Mucosa of descending colon (tissue), 3 donors: Measurements from ENCODE around the gene MLLT10. TPM values are rescaled to one million over a fixed set of nuclear protein-coding genes. Genes with fewer than 3 reads are reported as not detected.

ENCODE experiments used
- ATAC-seq: fragments of 200-7000 bp; cut with Tn5 transposase; one replicate; pipeline ENCODE4 v1.9.1; 2020; ENCODE audit warnings: mild to moderate bottlenecking, moderate library complexity
- DNase-seq, 3 donors: peaks; one replicate each; pipeline ENCODE4 v3.0.0-alpha.2; 2020
- H3K36me3 ChIP-seq: fragments of 200-600 bp; one replicate; pipeline ENCODE4 v1.8.0; 2021; ENCODE audit warnings: low read depth, mild to moderate bottlenecking
- H3K4me1 ChIP-seq: fragments of 200-600 bp; one replicate; pipeline ENCODE4 v1.8.0; 2021; ENCODE audit warnings: low read depth, mild to moderate bottlenecking
- H3K4me3 ChIP-seq: fragments of 200-600 bp; one replicate; pipeline ENCODE4 v1.8.0; 2021; ENCODE audit warnings: mild to moderate bottlenecking
- H3K9me3 ChIP-seq: fragments of 200-600 bp; one replicate; pipeline ENCODE4 v1.8.0; 2021; ENCODE audit warnings: mild to moderate bottlenecking
- intact Hi-C, 2 donors: fragments of 100-400 bp; cut with DNase I in 1 of 2; cut with micrococcal nuclease in 1 of 2; formaldehyde crosslinking; loops; one replicate each; pipeline versions ENCODE4 v1.11.0 to v1.11.1; 2022; cut with DNase I, micrococcal nuclease
- total RNA-seq, 3 donors: library from RNA; stranded (reverse); fragmentation: NEBNext Ultra II Directional in 2 of 3; extraction: Animal tissue kit (Norgen Biotek cat#: 25700) in 2 of 3; gene quantifications; one replicate each; pipeline versions ENCODE4 v1.2.1 to v1.2.4, GENCODE V29; 2021 to 2023
- TF ChIP-seq, protein P1 (sequence below): fragments of 200-600 bp; IDR thresholded peaks from one replicate; pipeline ENCODE4 v1.8.0; 2022; ENCODE audit warnings: antibody characterized with exemption, mild to moderate bottlenecking
- donor health status: DM: no; HTN: no; CAD: no; lungs with moderate emphysema.
- donor health status: DM: no; HTN: no; CAD: no.
- donor health status: DM: no; HTN: yes; CAD: no.

The MLLT10 gene
- total RNA-seq, 3 donors from 2014 or later, result 29.6 to 43.1 (median 35.8) TPM

DNA sequence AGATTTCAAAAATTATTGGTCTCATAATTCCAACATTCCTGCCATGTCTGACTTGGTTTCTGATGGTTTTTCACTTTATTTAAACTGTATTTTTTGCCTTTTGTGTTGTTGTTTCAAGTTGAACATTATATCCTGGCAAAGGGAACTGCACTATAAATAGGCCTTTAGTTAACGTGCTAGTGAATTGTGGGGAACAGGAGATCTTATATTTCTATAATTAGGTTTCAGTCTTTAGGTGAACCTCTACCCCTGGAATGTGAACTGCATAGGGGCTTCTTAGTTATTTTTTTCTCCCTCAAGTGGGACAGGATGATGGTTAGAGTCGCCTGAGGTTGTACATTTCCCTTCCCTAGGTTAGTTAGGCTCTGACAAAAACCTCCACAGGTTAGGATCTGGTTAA, 128.6 kb downstream of the MLLT10 start:
- Histone ChIP-seq H3K9me3 (no peaks in the 10 kb centered on the region), H3K4me1 (no peaks in the 10 kb centered on the region), H3K36me3 (no peaks in the 10 kb centered on the region), H3K4me3 (no peak overlapping the region)
- TF ChIP-seq, protein P1, sequence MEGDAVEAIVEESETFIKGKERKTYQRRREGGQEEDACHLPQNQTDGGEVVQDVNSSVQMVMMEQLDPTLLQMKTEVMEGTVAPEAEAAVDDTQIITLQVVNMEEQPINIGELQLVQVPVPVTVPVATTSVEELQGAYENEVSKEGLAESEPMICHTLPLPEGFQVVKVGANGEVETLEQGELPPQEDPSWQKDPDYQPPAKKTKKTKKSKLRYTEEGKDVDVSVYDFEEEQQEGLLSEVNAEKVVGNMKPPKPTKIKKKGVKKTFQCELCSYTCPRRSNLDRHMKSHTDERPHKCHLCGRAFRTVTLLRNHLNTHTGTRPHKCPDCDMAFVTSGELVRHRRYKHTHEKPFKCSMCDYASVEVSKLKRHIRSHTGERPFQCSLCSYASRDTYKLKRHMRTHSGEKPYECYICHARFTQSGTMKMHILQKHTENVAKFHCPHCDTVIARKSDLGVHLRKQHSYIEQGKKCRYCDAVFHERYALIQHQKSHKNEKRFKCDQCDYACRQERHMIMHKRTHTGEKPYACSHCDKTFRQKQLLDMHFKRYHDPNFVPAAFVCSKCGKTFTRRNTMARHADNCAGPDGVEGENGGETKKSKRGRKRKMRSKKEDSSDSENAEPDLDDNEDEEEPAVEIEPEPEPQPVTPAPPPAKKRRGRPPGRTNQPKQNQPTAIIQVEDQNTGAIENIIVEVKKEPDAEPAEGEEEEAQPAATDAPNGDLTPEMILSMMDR, result no peak
- intact Hi-C loops, result no loop called here
- no peak for ATAC-seq
- no peak for DNase-seq

- intact Hi-C loops, result no loop called here
- H3K36me3 ChIP-seq, result no peaks in the 10 kb centered on the region
- TF ChIP-seq, protein P1, result no peak
- DNase-seq, result no peak
- no peak overlapping the region for H3K4me3 ChIP-seq
- no peaks in the 10 kb centered on the region for H3K9me3 ChIP-seq
- H3K4me1 ChIP-seq, result no peaks in the 10 kb centered on the region
- ATAC-seq, result no peak
These were observed 134.8 kb downstream of the MLLT10 start for GRCh38 chr10:21668831-21669230.

DNA sequence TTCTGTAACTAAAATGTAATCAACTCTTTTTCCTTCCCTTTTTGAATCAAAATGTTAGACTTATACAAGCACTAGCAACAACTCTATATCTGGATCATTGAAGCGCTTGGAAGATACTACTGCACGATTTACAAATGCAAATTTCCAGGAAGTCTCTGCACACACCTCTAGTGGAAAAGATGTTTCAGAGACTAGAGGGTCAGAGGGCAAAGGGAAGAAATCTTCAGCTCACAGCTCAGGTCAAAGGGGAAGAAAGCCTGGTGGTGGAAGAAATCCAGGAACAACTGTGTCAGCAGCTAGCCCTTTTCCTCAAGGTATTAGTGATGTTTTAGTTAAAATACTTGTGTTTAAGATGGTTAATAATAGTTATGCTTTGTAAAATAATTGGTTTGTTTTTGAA, 136.4 kb downstream of the MLLT10 start:
- ATAC-seq (no peak), DNase-seq (no peak)
- Histone ChIP-seq H3K9me3 (no peaks in the 10 kb centered on the region), H3K4me1 (no peaks in the 10 kb centered on the region), H3K36me3 (no peaks in the 10 kb centered on the region), H3K4me3 (no peak overlapping the region)
- TF ChIP-seq, protein P1, result no peak
- intact Hi-C loops, result no loop called here

GRCh38 chr10:21673668-21674067, 139.6 kb downstream of the MLLT10 start:
- ATAC-seq (no peak), DNase-seq (no peak)
- H3K9me3 ChIP-seq, result no peaks in the 10 kb centered on the region
- H3K4me3 ChIP-seq, result no peak overlapping the region
- H3K36me3 ChIP-seq, result no peaks in the 10 kb centered on the region
- H3K4me1 ChIP-seq, result no peaks in the 10 kb centered on the region
- intact Hi-C loops, result no loop called here
- TF ChIP-seq, protein P1, result no peak

- H3K36me3 ChIP-seq, result no peaks in the 10 kb centered on the region
- no peaks in the 10 kb centered on the region for H3K4me1 ChIP-seq
- TF ChIP-seq, protein P1, result peak; percentile 70
- H3K4me3 ChIP-seq, result no peak overlapping the region
- intact Hi-C loops, result no loop called here
- peak; percentile 69 for ATAC-seq
- DNase-seq, result peak in 1 of 3 donors; percentile 58
- no peaks in the 10 kb centered on the region for H3K9me3 ChIP-seq
These were observed 141.2 kb downstream of the MLLT10 start for GRCh38 chr10:21675157-21675796.

GRCh38 chr10:21677551-21677950, 143.5 kb downstream of the MLLT10 start:
- Histone ChIP-seq H3K36me3 (no peaks in the 10 kb centered on the region), H3K9me3 (no peaks in the 10 kb centered on the region), H3K4me1 (no peaks in the 10 kb centered on the region), H3K4me3 (no peak overlapping the region)
- no peak for ATAC-seq
- intact Hi-C loops, result no loop called here
- TF ChIP-seq, protein P1, result no peak
- DNase-seq, result no peak
